ENCODE measurements around the gene OR5K2.

- no peak for TF ChIP-seq MAZ (IDR thresholded peaks at IDR 0.05; ENCODE audit: borderline replicate concordance, low read depth, low read length)
- no peak for TF ChIP-seq CTCF (conservative IDR thresholded peaks at IDR 0.05; ENCODE audit: low read depth, low read length)
- TF ChIP-seq RAD21 (IDR thresholded peaks at IDR 0.05; ENCODE audit: low read length) = no peak
- TF ChIP-seq BHLHE40 (IDR thresholded peaks at IDR 0.05; ENCODE audit: low read depth, low read length) = no peak
Measured at GRCh38 chr3:98501863-98502576, 4.5 kb downstream of the OR5K2 start.
